ENCODE measurements around the gene TMEM50A. TPM values are rescaled to one million over a fixed set of nuclear protein-coding genes. Genes with fewer than 3 reads are reported as not detected.

TMEM50A gene
- total and polyA plus RNA-seq, 9 of the 15 experiments (the other 6 are each of a cell fraction or from before 2014, with no cell fraction given): 43.7 to 195 (median 137) TPM

DNA sequence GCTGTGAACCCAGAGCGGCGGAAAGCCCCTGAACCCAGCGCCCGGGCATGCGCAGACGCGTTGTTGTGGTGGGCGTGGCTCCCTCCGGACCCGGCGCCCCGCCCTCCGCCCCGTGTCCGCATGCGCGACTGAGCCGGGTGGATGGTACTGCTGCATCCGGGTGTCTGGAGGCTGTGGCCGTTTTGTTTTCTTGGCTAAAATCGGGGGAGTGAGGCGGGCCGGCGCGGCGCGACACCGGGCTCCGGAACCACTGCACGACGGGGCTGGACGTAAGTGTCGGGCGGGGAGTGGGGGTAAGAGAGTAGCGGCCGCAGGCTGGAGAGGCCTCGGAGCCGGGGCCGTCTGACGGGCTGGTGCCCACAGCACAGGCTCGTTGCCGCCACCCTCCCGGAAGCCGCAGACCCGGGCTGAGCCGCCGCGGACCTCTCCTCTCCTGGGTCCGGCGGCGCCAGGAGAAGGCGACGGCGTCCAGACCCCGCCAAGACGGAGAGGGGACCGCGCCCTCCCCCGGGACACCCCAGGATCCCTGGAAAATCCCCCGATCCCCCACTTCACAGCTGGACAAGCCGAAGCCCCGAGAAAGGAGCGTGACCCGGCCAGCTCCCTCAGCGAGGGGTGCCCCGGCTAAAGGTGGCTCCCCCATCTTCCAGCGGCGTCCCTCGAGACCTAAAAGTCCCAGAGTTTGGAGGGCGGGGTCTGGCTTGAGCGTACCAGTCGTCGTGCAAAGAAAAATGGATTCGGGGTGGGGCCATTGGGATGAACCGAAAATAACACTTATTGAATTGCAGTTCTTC is at the start of gene TMEM50A (continued):
- TF ChIP-seq JUN (IDR thresholded peaks at IDR 0.05; ENCODE audit: borderline replicate concordance, low read depth, low read length): no peak
- no peak for TF ChIP-seq JUN (CRISPR knock-in tag; IDR thresholded peaks at IDR 0.05; ENCODE audit: borderline replicate concordance)
- TF ChIP-seq NR2C2 (CRISPR knock-in tag; IDR thresholded peaks at IDR 0.05): no peak
- peak; percentile 76 for TF ChIP-seq NR2C2 (tag; IDR thresholded peaks at IDR 0.05)
- TF ChIP-seq ZC3H11A (IDR thresholded peaks at IDR 0.05; ENCODE audit: low read depth, low read length): no peak
- TF ChIP-seq, protein P1, sequence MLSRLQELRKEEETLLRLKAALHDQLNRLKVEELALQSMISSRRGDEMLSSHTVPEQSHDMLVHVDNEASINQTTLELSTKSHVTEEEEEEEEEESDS (CRISPR knock-in tag; IDR thresholded peaks at IDR 0.05): no peak
- no peak for TF ChIP-seq ASH1L (IDR thresholded peaks at IDR 0.05; ENCODE audit: borderline replicate concordance, low read depth, partially characterized antibody)
- TF ChIP-seq, protein P2, sequence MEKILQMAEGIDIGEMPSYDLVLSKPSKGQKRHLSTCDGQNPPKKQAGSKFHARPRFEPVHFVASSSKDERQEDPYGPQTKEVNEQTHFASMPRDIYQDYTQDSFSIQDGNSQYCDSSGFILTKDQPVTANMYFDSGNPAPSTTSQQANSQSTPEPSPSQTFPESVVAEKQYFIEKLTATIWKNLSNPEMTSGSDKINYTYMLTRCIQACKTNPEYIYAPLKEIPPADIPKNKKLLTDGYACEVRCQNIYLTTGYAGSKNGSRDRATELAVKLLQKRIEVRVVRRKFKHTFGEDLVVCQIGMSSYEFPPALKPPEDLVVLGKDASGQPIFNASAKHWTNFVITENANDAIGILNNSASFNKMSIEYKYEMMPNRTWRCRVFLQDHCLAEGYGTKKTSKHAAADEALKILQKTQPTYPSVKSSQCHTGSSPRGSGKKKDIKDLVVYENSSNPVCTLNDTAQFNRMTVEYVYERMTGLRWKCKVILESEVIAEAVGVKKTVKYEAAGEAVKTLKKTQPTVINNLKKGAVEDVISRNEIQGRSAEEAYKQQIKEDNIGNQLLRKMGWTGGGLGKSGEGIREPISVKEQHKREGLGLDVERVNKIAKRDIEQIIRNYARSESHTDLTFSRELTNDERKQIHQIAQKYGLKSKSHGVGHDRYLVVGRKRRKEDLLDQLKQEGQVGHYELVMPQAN (IDR thresholded peaks at IDR 0.05; ENCODE audit: borderline replicate concordance): peak; percentile 78
- TF ChIP-seq RCOR1 (IDR thresholded peaks at IDR 0.05; ENCODE audit: borderline replicate concordance in 1 of 2, low read depth in 2 of 2, low read length in 2 of 2): no peak; a peak in 1 of 4 replicates
- TF ChIP-seq, protein P3, sequence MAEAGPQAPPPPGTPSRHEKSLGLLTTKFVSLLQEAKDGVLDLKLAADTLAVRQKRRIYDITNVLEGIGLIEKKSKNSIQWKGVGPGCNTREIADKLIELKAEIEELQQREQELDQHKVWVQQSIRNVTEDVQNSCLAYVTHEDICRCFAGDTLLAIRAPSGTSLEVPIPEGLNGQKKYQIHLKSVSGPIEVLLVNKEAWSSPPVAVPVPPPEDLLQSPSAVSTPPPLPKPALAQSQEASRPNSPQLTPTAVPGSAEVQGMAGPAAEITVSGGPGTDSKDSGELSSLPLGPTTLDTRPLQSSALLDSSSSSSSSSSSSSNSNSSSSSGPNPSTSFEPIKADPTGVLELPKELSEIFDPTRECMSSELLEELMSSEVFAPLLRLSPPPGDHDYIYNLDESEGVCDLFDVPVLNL (CRISPR knock-in tag; IDR thresholded peaks at IDR 0.05; ENCODE audit: low read depth): no peak
- TF ChIP-seq, protein P4, sequence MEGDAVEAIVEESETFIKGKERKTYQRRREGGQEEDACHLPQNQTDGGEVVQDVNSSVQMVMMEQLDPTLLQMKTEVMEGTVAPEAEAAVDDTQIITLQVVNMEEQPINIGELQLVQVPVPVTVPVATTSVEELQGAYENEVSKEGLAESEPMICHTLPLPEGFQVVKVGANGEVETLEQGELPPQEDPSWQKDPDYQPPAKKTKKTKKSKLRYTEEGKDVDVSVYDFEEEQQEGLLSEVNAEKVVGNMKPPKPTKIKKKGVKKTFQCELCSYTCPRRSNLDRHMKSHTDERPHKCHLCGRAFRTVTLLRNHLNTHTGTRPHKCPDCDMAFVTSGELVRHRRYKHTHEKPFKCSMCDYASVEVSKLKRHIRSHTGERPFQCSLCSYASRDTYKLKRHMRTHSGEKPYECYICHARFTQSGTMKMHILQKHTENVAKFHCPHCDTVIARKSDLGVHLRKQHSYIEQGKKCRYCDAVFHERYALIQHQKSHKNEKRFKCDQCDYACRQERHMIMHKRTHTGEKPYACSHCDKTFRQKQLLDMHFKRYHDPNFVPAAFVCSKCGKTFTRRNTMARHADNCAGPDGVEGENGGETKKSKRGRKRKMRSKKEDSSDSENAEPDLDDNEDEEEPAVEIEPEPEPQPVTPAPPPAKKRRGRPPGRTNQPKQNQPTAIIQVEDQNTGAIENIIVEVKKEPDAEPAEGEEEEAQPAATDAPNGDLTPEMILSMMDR (IDR thresholded peaks at IDR 0.05 in 2 of 3, conservative IDR thresholded peaks at IDR 0.05 in 1 of 3; ENCODE audit: insufficient read depth in 2 of 3, low read depth in 1 of 3, low read length in 3 of 3): no peak
- peak; percentile 91 for TF ChIP-seq PCBP1 (IDR thresholded peaks at IDR 0.05; ENCODE audit: low read depth, low read length, poor library complexity, severe bottlenecking)
- TF ChIP-seq NUFIP1 (IDR thresholded peaks at IDR 0.05; ENCODE audit: partially characterized antibody): no peak
- peak; percentile 86 for TF ChIP-seq RBFOX2 (IDR thresholded peaks at IDR 0.05; ENCODE audit: low read depth, low read length)
- TF ChIP-seq ZZZ3 (IDR thresholded peaks at IDR 0.05): no peak
- TF ChIP-seq FOXJ2 (tag; IDR thresholded peaks at IDR 0.05): peak; percentile 67; the same call in 1 of the 2 replicates
- 0 out of 2 replicates have a peak, but pooled peaks have one; percentile 81 for TF ChIP-seq KAT7 (CRISPR knock-in tag; IDR thresholded peaks at IDR 0.05; ENCODE audit: borderline replicate concordance)
- TF ChIP-seq, protein P5, sequence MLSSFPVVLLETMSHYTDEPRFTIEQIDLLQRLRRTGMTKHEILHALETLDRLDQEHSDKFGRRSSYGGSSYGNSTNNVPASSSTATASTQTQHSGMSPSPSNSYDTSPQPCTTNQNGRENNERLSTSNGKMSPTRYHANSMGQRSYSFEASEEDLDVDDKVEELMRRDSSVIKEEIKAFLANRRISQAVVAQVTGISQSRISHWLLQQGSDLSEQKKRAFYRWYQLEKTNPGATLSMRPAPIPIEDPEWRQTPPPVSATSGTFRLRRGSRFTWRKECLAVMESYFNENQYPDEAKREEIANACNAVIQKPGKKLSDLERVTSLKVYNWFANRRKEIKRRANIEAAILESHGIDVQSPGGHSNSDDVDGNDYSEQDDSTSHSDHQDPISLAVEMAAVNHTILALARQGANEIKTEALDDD (IDR thresholded peaks at IDR 0.05): no peak
- TF ChIP-seq, protein P6, sequence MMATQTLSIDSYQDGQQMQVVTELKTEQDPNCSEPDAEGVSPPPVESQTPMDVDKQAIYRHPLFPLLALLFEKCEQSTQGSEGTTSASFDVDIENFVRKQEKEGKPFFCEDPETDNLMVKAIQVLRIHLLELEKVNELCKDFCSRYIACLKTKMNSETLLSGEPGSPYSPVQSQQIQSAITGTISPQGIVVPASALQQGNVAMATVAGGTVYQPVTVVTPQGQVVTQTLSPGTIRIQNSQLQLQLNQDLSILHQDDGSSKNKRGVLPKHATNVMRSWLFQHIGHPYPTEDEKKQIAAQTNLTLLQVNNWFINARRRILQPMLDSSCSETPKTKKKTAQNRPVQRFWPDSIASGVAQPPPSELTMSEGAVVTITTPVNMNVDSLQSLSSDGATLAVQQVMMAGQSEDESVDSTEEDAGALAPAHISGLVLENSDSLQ (IDR thresholded peaks at IDR 0.05): peak; percentile 74
